H4 (cell line): Measurements from ENCODE around the gene RPS5. TPM values are rescaled to one million over a fixed set of nuclear protein-coding genes. Genes with fewer than 3 reads are reported as not detected.
"Not testable (repeated sequence)": the region's sequence is repeated elsewhere in the genome, so short reads cannot be mapped to it uniquely, and the experiment has no call there.

ENCODE experiments used
- DNase-seq: peaks from one replicate; pipeline ENCODE4 v3.0.0-alpha.2; 2015; ENCODE audit warnings: low spot score
- total RNA-seq: library from RNA; depleted of rRNA; stranded (reverse); fragments of >200 nt; shearing (Covaris generic); gene quantifications from 2 replicates; pipeline ENCODE4 v1.2.3, GENCODE V29; 2014; rRNA removed

RPS5 gene
- 3,081 and 3,534 TPM in 2 replicates for total RNA-seq

GRCh38 chr19:58386576-58387337 lies at the start of gene RPS5:
Gene RPS5 (plus strand): TSS chr19:58387269. CDS start chr19:58388138, 869 bp downstream.
- peak; percentile 100 for DNase-seq

GRCh38 chr19:58338336-58338735 lies 48.7 kb upstream of the RPS5 start:
- DNase-seq = no peak

GRCh38 chr19:58338825-58339558 lies 48.1 kb upstream of the RPS5 start:
- DNase-seq = no peak

- DNase-seq = no peak
Observed at GRCh38 chr19:58345558-58345957, 41.5 kb upstream of the RPS5 start.

- peak; percentile 54 for DNase-seq
Observed at GRCh38 chr19:58346961-58347929, 39.8 kb upstream of the RPS5 start.

- not testable (repeated sequence) for DNase-seq
Observed at GRCh38 chr19:58348080-58348479, 39.0 kb upstream of the RPS5 start.

- DNase-seq = no peak
Observed at GRCh38 chr19:58349590-58349989, 37.5 kb upstream of the RPS5 start.

GRCh38 chr19:58350001-58350861 lies 36.8 kb upstream of the RPS5 start:
- DNase-seq = no peak

- no peak for DNase-seq
Observed at GRCh38 chr19:58350871-58351557, 36.1 kb upstream of the RPS5 start.

GRCh38 chr19:58351558-58351878 lies 35.6 kb upstream of the RPS5 start:
- DNase-seq = no peak

GRCh38 chr19:58351990-58352755 lies 34.9 kb upstream of the RPS5 start:
- no peak for DNase-seq

GRCh38 chr19:58352760-58353671 lies 34.1 kb upstream of the RPS5 start, which contains the start of gene A1BG:
Gene A1BG (minus strand): TSS chr19:58353492. CDS start chr19:58353437, 55 bp downstream.
- DNase-seq = no peak

- no peak for DNase-seq
Observed at GRCh38 chr19:58353717-58354477, 33.2 kb upstream of the RPS5 start.

- DNase-seq = no peak
Observed at GRCh38 chr19:58354478-58355030, 32.5 kb upstream of the RPS5 start.

GRCh38 chr19:58355215-58355796 lies 31.8 kb upstream of the RPS5 start:
- no peak for DNase-seq

GRCh38 chr19:58355908-58356765 lies 30.9 kb upstream of the RPS5 start:
- no peak for DNase-seq
